ENCODE measurements around the gene ZNF579.

The ZNF579 gene

DNA sequence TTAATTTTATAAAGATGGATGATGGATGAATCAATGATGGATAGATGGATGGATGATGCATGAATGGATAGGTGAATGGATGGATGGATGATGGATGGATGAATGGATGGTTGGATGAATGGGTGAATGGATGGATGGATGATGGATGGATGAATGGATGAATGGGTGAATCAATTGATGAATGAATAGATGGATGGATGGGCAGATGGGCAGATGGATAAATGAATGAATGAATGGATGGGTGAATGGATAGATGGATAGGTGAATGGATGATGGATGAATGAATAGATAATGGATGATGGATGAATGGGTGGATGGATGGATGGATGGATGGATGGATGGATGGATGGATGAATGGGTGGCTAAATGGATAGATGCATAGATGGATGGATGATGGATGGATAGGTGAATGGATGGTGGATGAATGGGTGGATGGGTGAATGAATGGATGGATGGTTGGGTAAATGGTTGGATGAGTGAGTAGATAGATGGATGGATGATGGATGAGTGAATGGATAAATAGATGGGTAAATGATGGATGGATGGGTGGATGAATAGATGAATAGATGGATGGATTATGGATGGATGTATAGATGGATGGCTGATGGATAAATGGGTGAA lies 12.8 kb downstream of the ZNF579 start:
- H3K27me3 ChIP-seq (ENCODE audit: insufficient read depth, low read length, poor library complexity) = no peaks in the 10 kb centered on the region

GRCh38 chr19:55566823-55567222 lies 13.8 kb downstream of the ZNF579 start:
- H3K27ac ChIP-seq (ENCODE audit: low read length) = no peak overlapping the region
- H3K4me2 ChIP-seq (ENCODE audit: insufficient read depth, low read length) = no peak overlapping the region
- no peaks in the 10 kb centered on the region for H3K36me3 ChIP-seq (ENCODE audit: insufficient read depth, low read length)
- no peak overlapping the region for H2AFZ ChIP-seq (ENCODE audit: low read depth, low read length)
- ATAC-seq (ENCODE audit: insufficient read depth, low read depth) (no peak), DNase-seq (no peak)
- no peak overlapping the region for H3K4me3 ChIP-seq (ENCODE audit: low read depth in 1 of 2, low read length in 2 of 2)
- H3K4me1 ChIP-seq (ENCODE audit: insufficient read depth, low read length) = no peaks in the 10 kb centered on the region
- no peaks in the 10 kb centered on the region for H3K9me3 ChIP-seq (ENCODE audit: insufficient read depth, low read length, severe bottlenecking)
- H3K9ac ChIP-seq (ENCODE audit: low read depth, low read length) = no peak overlapping the region
- H3K27me3 ChIP-seq (ENCODE audit: insufficient read depth, low read length, poor library complexity) = no peaks in the 10 kb centered on the region
- no peaks in the 10 kb centered on the region for H4K20me1 ChIP-seq (ENCODE audit: insufficient read depth, low read length)
- TF ChIP-seq EZH2 (IDR thresholded peaks at IDR 0.05; ENCODE audit: borderline replicate concordance, low read depth, low read length, severe bottlenecking) = no peak
- TF ChIP-seq CTCF (IDR thresholded peaks at IDR 0.05; ENCODE audit: borderline replicate concordance, extremely low read depth, low read length, poor library complexity, severe bottlenecking) = no peak
- H3K79me2 ChIP-seq (ENCODE audit: insufficient read depth, low read length) = no peaks in the 10 kb centered on the region

More for the DNA sequence above, 12.8 kb downstream of the ZNF579 start:
- no peak overlapping the region for H3K27ac ChIP-seq (ENCODE audit: low read length)
- no peaks in the 10 kb centered on the region for H3K79me2 ChIP-seq (ENCODE audit: insufficient read depth, low read length)
- no peak for DNase-seq
- no peak overlapping the region for H3K9ac ChIP-seq (ENCODE audit: low read depth, low read length)
- H3K4me1 ChIP-seq (ENCODE audit: insufficient read depth, low read length) = no peaks in the 10 kb centered on the region
- H4K20me1 ChIP-seq (ENCODE audit: insufficient read depth, low read length) = no peaks in the 10 kb centered on the region
- no peak for ATAC-seq (ENCODE audit: insufficient read depth, low read depth)
- no peak overlapping the region for H2AFZ ChIP-seq (ENCODE audit: low read depth, low read length)
- H3K36me3 ChIP-seq (ENCODE audit: insufficient read depth, low read length) = no peaks in the 10 kb centered on the region
- TF ChIP-seq EZH2 (IDR thresholded peaks at IDR 0.05; ENCODE audit: borderline replicate concordance, low read depth, low read length, severe bottlenecking) = no peak
- no peak for TF ChIP-seq CTCF (IDR thresholded peaks at IDR 0.05; ENCODE audit: borderline replicate concordance, extremely low read depth, low read length, poor library complexity, severe bottlenecking)
- H3K9me3 ChIP-seq (ENCODE audit: insufficient read depth, low read length, severe bottlenecking) = no peaks in the 10 kb centered on the region
- H3K4me2 ChIP-seq (ENCODE audit: insufficient read depth, low read length) = no peak overlapping the region
- no peak overlapping the region for H3K4me3 ChIP-seq (ENCODE audit: low read depth in 1 of 2, low read length in 2 of 2)

- DNase-seq = no peak
- H2AFZ ChIP-seq (ENCODE audit: low read depth, low read length) = no peak overlapping the region
These were observed 17.4 kb downstream of the ZNF579 start for GRCh38 chr19:55563261-55563690.

More at GRCh38 chr19:55563261-55563690, 17.4 kb downstream of the ZNF579 start:
- Histone ChIP-seq H4K20me1 (ENCODE audit: insufficient read depth, low read length) (no peaks in the 10 kb centered on the region), H3K4me3 (ENCODE audit: low read depth in 1 of 2, low read length in 2 of 2) (no peak overlapping the region), H3K4me1 (ENCODE audit: insufficient read depth, low read length) (no peaks in the 10 kb centered on the region), H3K36me3 (ENCODE audit: insufficient read depth, low read length) (no peaks in the 10 kb centered on the region), H3K4me2 (ENCODE audit: insufficient read depth, low read length) (no peak overlapping the region), H3K9me3 (ENCODE audit: insufficient read depth, low read length, severe bottlenecking) (no peaks in the 10 kb centered on the region), H3K27me3 (ENCODE audit: insufficient read depth, low read length, poor library complexity) (no peaks in the 10 kb centered on the region), H3K27ac (ENCODE audit: low read length) (no peak overlapping the region), H3K9ac (ENCODE audit: low read depth, low read length) (no peak overlapping the region), H3K79me2 (ENCODE audit: insufficient read depth, low read length) (no peaks in the 10 kb centered on the region)
- ATAC-seq (ENCODE audit: insufficient read depth, low read depth) = no peak
- TF ChIP-seq EZH2 (IDR thresholded peaks at IDR 0.05; ENCODE audit: borderline replicate concordance, low read depth, low read length, severe bottlenecking) = no peak
- TF ChIP-seq CTCF (IDR thresholded peaks at IDR 0.05; ENCODE audit: borderline replicate concordance, extremely low read depth, low read length, poor library complexity, severe bottlenecking) = no peak

All from DND-41 (cell line).